Activated naive CD4-positive, alpha-beta T cell treated with Interleukin-2 at 50 U/mL for 16 hours (primary cell): ENCODE results near the gene OTOG.

Experiments
- DNase-seq: peaks from one replicate; pipeline ENCODE4 v3.0.0-alpha.2; 2020

Gene OTOG

DNA sequence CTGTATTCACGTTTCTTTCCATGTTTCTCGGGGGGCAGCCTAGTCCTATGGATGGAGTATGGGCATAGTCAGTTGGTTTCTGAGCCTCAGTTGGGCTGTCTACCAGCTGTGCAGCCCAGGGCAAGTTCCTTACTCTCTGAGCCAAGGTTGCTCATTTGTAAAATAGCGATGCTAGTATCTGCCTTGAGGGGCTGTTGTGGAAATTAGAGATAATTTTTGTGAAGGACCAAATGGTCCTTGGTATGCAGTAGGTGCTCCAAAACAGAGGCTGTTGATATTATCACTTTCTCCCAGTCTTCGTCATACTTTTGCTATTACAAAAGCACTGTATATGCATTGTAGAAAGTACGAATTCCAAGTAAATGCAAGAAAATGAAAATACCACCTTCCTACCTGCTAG, 89.7 kb downstream of the OTOG start:
- DNase-seq, result no peak

- no peak for DNase-seq
Observed at GRCh38 chr11:17637901-17638300, 90.8 kb downstream of the OTOG start.

DNA sequence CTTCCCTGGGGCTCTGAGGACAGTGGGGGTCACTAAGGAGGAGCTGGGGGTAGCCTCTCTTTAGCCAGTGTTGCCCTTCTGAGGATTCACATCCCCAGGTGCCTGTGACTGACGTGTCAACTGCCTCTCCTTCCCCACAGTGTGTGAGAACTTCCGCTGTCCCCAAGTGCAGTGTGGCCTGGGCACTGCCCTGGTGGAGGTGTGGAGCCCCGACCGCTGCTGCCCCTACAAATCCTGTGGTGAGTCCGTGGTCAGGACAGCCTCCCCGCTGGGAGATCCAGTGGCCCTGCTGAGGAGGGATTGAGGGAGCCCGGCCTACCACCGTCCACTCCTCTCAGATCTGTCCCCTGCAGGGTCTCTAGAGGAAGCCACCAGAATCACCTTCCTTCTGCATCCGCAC, 91.3 kb downstream of the OTOG start:
- no peak for DNase-seq

GRCh38 chr11:17639091-17639490, 92.0 kb downstream of the OTOG start:
- DNase-seq, result no peak

GRCh38 chr11:17639781-17640180, 92.7 kb downstream of the OTOG start:
- no peak for DNase-seq

DNA sequence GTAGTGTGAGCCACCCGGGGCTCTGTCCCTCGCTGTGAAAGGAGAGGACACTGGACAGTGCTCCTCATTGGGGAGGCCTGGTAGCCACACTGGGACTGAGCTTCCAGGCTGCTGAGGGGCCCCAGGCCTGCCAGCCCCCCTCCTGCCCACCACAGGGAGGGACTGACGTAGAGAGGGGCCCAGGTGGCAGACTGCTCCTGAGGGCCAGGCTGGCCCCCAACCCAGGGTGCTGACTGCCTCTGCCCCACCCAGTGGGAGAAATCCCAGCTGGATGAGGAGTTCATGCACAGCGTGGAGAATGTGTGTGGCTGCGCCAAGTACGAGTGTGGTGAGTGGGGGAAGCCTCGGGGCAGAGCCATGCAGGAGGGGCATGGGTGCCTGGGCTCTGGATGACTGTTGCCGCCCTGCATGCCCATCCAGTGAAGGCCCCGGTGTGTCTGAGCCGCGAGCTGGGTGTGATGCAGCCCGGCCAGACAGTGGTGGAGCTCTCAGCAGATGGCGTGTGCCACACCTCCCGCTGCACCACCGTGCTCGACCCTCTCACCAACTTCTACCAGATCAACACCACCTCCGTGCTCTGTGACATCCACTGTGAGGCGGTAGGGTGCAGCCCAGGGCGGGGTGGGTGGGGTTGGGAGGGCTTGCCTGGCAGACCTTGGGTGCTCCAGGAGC, 93.6 kb downstream of the OTOG start:
- DNase-seq, result no peak

DNA sequence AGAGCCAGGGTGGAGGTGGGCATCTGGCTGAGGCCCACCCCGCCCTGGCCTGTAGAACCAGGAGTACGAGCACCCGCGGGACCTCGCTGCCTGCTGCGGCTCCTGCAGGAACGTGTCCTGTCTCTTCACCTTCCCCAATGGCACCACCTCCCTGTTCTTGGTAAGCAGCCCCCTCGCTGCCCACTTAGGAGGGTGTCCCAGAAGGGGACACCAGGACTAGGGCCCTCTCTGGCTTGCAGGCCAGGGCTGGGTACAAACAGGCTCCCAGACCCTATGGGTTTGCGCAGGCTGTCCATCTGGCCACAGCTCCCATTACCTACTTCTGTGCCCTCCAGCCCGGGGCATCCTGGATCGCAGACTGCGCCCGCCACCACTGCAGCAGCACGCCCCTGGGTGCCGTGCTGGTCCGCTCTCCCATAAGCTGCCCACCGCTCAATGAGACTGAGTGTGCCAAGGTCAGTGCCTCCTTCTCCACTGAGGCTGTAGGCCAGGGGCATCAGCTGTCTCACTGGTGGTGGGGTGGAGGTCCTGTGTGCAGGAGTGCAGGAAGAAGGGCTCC, 94.8 kb downstream of the OTOG start:
- no peak for DNase-seq

DNA sequence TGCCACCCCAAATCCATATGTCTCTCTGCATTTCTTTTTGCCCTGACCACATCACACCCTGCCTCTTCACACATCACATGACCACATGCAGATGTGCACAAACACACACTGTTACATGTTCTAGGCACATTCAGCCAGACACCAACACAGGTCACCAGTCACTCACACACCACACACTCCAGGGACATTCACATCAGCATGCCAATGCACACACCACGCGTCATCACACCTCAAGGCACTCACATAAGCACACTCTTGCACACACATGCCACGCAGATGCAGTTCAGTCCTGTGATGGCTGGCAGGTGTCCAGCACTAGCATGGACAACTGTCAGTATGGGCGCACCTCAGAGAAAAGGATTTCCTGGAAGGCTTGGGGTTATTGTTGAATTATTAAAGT, 95.3 kb downstream of the OTOG start:
- DNase-seq, result no peak

GRCh38 chr11:17642980-17643379, 95.9 kb downstream of the OTOG start:
- no peak for DNase-seq

- DNase-seq, result no peak
Observed at GRCh38 chr11:17643506-17644405, 96.7 kb downstream of the OTOG start.

DNA sequence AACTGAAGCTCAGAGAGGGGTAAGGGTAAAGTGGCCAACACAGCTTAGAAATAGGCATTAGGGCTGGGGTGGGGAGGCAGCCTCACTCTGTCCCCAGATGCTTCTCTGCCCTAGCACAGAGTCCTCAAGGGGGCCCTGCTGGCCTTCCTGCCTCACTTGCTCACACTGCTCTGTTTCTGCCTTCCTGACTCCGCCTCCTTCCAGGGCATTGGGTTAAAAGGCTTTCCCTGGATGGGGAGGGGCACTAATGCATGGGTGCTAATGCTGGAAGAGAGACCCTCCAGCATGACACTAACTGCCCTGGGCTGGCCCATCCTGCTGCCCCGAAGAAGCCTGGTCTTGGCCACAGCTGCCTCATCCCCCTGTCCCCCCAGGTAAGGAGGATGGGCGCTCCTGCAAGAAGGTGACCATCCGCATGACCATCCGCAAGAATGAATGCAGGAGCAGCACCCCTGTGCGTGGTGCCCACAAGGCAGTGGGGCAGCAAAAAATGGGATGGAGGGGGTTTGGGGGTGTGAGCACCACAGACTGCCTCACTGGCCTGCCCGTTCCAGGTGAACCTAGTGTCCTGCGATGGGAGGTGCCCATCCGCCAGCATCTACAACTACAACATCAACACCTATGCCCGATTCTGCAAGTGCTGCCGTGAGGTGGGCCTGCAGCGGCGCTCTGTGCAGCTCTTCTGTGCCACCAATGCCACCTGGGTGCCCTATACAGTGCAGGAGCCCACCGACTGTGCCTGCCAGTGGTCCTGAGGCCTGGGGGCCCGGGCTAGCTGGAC, 98.3 kb downstream of the OTOG start:
- DNase-seq, result no peak

DNA sequence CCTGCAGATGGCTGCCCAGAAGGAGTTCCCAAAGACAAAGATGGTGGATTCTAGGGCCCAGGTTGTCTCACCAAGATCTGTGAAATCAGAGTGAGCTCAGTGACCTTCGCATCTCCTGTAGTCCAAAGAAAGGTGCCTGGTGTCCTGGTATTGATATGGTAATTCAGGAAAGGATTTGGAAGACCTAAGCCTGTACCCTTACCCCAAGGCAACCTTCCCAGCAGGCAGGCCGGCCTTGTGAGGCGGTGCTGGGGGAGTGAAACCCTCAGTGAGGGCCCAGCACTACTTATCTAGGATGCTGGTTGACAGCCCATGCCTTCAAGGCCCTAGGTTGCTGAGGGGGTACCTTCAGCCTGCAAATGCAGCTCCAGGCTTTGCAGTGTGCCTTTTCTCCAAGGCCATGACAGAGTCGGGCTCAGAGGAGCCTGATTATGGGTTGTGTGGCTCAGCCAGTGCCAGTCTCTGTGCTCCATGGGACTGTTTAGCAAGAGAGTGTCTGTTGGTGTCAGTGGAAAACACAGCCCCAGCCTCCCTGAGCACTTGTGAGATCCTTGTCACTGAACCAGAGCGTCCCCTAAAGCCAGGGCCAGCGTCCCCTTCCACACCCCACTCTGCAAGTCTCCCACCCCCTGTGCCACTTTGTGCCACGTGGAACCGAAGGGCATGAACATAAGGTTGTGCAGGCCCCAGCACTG, 99.5 kb downstream of the OTOG start:
- DNase-seq, result no peak

DNA sequence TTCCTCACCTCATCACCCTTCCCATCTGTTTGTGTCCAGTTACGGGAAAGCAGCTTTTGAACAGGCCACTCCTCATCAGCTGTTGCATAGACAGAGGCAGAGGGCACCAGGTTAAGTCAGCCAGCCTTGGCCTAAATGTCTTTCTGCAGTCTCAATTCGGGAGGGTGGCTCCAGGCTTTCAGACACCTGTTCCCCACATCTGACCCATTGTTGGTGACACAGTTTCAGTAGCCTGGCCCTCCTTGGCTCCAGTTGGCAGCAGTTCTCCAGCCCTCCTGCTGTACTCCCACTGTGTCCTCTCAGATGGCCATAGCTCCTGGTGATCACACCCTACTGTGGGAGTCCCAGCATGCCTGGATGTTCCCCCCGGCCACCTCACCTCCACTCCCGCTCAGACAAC, 101.5 kb downstream of the OTOG start:
- DNase-seq, result no peak

DNA sequence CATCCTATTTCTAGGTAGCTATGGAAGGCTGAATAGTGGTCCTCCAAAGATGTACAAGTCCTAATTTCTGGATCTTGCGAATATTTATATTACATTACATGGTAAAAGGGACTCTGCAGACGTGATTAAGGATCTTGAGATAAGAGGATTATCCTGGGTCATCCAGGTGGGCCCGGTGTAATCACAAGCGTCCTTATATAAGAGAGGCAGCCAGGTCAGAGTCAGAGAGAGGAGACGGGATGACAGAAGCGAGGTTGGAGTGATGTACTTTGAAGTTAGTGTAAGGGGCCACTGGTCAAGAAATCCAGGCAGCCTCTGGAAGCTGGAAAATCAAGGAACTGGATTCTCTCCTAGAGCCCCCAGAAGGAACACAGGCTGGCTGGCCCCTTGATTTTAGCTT, 102.2 kb downstream of the OTOG start:
- DNase-seq, result no peak

GRCh38 chr11:17649696-17650095, 102.6 kb downstream of the OTOG start:
- DNase-seq, result no peak

DNA sequence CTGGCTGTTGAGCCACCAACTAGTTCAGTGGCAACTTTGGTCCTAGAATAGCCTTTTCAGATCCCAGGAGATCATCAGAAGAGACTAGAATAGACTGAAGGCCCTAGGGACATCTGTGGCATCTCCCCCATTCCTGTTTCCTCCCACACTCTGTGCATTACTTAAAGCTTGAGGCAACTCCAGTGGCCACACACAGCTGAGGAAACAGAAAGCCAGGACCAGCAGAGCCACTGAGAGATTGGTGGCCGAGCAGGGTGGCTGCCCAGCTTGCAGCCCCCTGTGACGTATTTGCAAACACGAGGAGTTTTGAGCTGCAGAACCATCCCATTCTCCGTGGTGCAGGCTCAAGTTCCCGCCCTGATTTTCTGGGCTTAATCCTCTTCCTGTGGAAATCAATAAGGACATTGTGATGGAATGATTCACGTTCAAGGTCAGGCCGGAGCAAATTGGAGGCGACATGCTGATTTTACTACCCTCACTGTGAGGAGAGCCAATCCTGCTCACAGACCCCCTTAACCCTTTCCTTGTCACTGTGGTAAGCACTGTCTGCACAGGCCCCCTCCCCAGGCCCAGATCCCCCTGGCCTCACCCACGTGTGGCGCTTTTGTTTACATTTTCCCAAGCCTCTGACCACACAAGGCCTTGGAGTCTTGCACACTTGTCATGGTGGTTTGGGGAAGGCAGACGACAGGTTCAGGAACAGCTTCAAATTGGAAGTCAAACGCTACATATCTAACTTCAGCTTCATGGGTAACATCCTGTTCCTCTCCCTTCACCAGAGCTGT, 103.3 kb downstream of the OTOG start:
- no peak for DNase-seq

GRCh38 chr11:17651061-17651460, 104.0 kb downstream of the OTOG start:
- no peak for DNase-seq

- DNase-seq, result no peak
Observed at GRCh38 chr11:17651681-17652080, 104.6 kb downstream of the OTOG start.

DNA sequence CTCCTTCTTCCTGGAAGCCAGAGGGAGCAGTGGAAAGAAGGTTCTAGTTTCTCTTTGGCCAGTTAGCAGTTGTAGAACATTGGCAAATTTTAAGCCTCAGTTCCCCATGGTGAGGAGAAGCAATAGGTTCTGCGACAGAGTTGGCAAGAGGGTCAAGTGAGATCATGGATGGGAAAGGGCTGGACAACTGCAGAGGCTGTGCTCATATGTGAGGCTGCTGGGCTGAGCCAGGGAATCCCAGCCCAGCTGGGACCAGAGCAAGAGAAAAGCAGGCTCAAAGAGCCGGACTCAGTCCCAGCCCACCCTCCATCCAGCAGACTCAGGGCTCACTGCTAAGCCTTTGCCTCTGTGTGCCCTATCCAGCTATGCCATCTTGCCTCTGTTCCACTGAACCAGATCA, 105.5 kb downstream of the OTOG start:
- no peak for DNase-seq

GRCh38 chr11:17653611-17654010, 106.6 kb downstream of the OTOG start:
- no peak for DNase-seq

DNA sequence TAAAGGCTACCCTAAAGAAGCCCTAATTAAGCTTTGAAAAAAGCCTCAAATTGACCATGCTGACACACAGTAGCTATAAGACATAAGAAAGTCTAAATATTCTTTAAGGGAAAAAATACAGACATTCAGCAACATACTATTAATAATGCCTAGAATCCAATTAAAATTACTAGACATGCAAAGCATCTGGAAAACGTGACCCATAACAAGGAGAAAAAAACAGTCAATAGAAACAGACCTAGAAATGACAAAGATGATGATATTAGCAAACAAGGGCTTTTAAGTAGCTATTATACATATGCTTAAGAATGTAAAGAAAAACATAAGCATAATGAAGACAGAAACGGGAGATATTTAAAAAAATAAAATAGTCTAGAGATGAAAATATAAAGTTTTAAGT, 108.6 kb downstream of the OTOG start:
- no peak for DNase-seq

DNA sequence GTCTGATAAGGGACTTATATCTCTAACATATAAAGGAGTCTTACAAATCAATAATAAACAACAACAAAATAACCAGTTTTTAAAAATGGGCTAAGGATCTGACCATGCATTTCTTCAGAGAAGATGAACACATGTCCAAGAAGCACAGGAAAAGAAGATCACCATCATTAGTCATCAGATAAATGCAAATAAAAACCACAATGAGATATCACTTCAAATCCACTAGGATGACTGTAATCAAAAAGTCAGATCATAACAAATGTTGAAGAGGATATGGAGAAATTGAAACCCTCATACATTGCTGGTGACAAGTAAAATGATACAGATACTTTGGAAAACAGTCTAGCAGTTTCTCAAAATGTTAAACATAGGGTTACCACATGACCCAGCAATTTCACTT, 111.2 kb downstream of the OTOG start:
- DNase-seq, result no peak
